Lower leg skin (tissue), 4 donors: Measurements from ENCODE around the gene MTMR3. TPM values are rescaled to one million over a fixed set of nuclear protein-coding genes. Genes with fewer than 3 reads are reported as not detected.

Experiments
- DNase-seq, 2 donors: peaks; one replicate each; pipeline ENCODE4 v3.0.0-alpha.2; 2019; ENCODE audit warnings: low spot score in 2 of 2
- H3K4me3 ChIP-seq: fragments of 200-600 bp; sonication (generic); 2 replicates; pipeline ENCODE4 v1.5.1; 2017; ENCODE audit warnings: mild to moderate bottlenecking, low read depth; ENCODE audit not compliant: poor library complexity, severe bottlenecking
- CTCF ChIP-seq, 3 donors: fragments of 450-650 bp; IDR thresholded peaks; one replicate each; pipeline ENCODE4 v1.5.1; 2016; ENCODE audit warnings: antibody characterized with exemption in 3 of 3, mild to moderate bottlenecking in 3 of 3, moderate library complexity in 2 of 3
- POLR2A ChIP-seq, 2 donors: fragments of 450-650 bp; IDR thresholded peaks; one replicate each; pipeline ENCODE4 v1.6.1; 2016 to 2017; ENCODE audit warnings: antibody characterized with exemption in 2 of 2, mild to moderate bottlenecking in 1 of 2, moderate library complexity in 1 of 2
- WGBS, 2 donors: methylation state at CpG; one replicate each; pipeline ENCODE4 v1.1.5; 2018; 5-methylcytosine and 5-hydroxymethylcytosine counted together
- intact Hi-C: fragments of 100-400 bp; cut with DNase I; formaldehyde crosslinking; loops from one replicate; pipeline ENCODE4 v1.15.0; 2023; ENCODE audit warnings: low total_unique reads
- total RNA-seq, 4 donors: library from RNA; depleted of rRNA; stranded (reverse); fragments of >200 nt; gene quantifications; one replicate each; pipeline ENCODE4 v1.1.0, GENCODE V29; 2016

MTMR3 gene
- total RNA-seq, 4 donors from 2014 or later = 51.4 to 70.5 (median 62.6) TPM

- TF ChIP-seq POLR2A (IDR thresholded peaks at IDR 0.05) (no peak), CTCF (IDR thresholded peaks at IDR 0.05) (no peak)
- intact Hi-C loops = no loop called here
- H3K4me3 ChIP-seq = no peak overlapping the region
- DNase-seq = no peak
- WGBS, 2 donors = 70 to 76% methylated on average over 1 of the region's 1 CpG
These were observed 73.7 kb downstream of the MTMR3 start for GRCh38 chr22:29956680-29957079.

- WGBS, 2 donors = 94 to 95% methylated on average over 2 of the region's 2 CpGs
- intact Hi-C loops = no loop called here
- no peak for TF ChIP-seq CTCF (IDR thresholded peaks at IDR 0.05)
- no peak for TF ChIP-seq POLR2A (IDR thresholded peaks at IDR 0.05)
- no peak for DNase-seq
- H3K4me3 ChIP-seq = no peak overlapping the region
These were observed 75.2 kb downstream of the MTMR3 start for GRCh38 chr22:29958170-29958569.

GRCh38 chr22:29964776-29965175 is 81.8 kb downstream of the MTMR3 start:
- no peak for TF ChIP-seq POLR2A (IDR thresholded peaks at IDR 0.05)
- TF ChIP-seq CTCF (IDR thresholded peaks at IDR 0.05) = no peak
- 71 to 86% methylated on average over 5 of the region's 5 CpGs for WGBS, 2 donors
- no peak for DNase-seq
- intact Hi-C loops = no loop called here
- H3K4me3 ChIP-seq = no peak overlapping the region

GRCh38 chr22:29967461-29967860 is 84.5 kb downstream of the MTMR3 start:
- DNase-seq = no peak
- no peak overlapping the region for H3K4me3 ChIP-seq
- intact Hi-C loops = no loop called here
- TF ChIP-seq POLR2A (IDR thresholded peaks at IDR 0.05) (no peak), CTCF (IDR thresholded peaks at IDR 0.05) (no peak)

GRCh38 chr22:29971607-29972006 is 88.6 kb downstream of the MTMR3 start:
- DNase-seq = no peak
- WGBS, 2 donors = 85 to 90% methylated on average over 3 of the region's 3 CpGs
- intact Hi-C loops = no loop called here
- TF ChIP-seq POLR2A (IDR thresholded peaks at IDR 0.05) (no peak), CTCF (IDR thresholded peaks at IDR 0.05) (no peak)
- H3K4me3 ChIP-seq = no peak overlapping the region

GRCh38 chr22:29972121-29972520 is 89.1 kb downstream of the MTMR3 start:
- no peak for DNase-seq
- intact Hi-C loops = no loop called here
- 86 to 88% methylated on average over 2 of the region's 2 CpGs for WGBS, 2 donors
- no peak overlapping the region for H3K4me3 ChIP-seq
- no peak for TF ChIP-seq CTCF (IDR thresholded peaks at IDR 0.05)
- no peak for TF ChIP-seq POLR2A (IDR thresholded peaks at IDR 0.05)
